M059J (cell line): ENCODE measurements around the gene TM2D1. TPM values are rescaled to one million over a fixed set of nuclear protein-coding genes. Genes with fewer than 3 reads are reported as not detected.
A peak's percentile ranks its signal among the peaks of the same experiment; 100 is the strongest.
"Not testable (repeated sequence)": the region's sequence is repeated elsewhere in the genome, so short reads cannot be mapped to it uniquely, and the experiment has no call there.

ENCODE experiments used
- DNase-seq: peaks from one replicate; pipeline ENCODE4 v3.0.0-alpha.2; 2012; ENCODE audit warnings: low read depth
- total RNA-seq: library from RNA; depleted of rRNA; stranded (reverse); fragments of >200 nt; shearing (Covaris generic); gene quantifications from 2 replicates; pipeline ENCODE4 v1.2.3, GENCODE V29; 2014; rRNA removed

The TM2D1 gene
- 57.3 and 69.8 TPM in 2 replicates for total RNA-seq

DNA sequence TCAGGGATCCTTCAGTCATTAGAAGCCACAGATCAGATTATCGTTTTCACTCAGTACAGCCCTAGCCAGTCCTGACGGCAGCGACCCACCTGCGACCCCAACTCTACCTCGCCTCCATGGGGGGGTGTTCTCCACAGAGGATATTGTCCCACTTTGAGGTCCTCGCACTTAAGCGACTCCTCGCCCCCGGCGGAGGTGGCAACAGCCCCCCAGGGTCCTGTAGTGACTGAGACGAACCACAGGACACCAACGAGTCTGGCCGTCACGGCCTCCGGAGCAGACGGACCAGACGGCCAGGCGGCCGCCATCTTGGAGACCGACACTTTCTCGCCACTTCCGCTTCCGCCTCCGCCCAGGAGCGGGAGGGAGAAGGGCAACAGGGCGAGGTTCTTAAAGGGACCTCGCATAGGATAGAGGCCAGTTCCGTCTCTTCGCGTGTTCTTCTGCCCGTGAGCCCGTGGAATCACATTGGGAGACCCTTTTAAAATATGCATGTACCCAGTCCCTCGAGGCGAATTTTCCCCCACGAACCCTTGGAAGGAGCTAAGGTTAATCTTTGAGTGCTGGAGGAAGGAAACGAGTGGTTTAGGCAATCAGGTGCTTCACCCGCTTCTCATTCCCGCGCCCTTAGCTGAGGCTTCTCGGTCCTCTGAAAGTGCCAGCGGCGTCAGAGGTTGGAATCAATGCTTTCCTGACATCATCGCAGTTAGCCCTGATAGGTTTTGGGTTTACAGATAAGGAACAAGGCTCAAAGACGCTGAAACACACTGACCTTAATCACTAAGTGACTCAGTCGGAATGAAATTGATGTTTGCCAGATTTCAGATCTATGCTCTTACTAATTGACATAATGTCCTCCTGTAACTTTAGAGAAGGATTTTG, at the start of gene TM2D1:
Gene TM2D1 (minus strand): TSS at position 329 of the 882 bp plus-strand sequence. CDS start 21 bp downstream, at position 308.
- DNase-seq = peak; percentile 91

DNA sequence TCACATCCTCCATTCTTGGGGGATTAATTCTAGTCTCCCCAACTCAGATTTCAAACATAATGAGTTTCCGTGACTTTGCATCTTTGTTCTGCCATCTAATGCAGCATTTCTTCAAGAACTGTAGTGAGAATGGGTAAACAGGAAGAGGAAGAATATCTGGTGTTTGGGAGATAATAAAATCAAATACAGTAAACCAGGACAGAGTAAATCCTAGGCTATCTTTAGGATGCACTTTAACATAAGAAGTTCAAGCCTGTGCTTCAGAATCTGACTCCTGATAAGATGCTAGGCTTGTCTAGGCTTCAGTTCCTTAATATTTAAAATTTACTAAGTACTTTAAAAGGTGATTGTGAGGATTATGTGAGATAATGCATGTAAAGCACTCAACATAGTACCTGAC, 45.2 kb upstream of the TM2D1 start:
- DNase-seq = no peak

GRCh38 chr1:61757950-61758349, 33.0 kb upstream of the TM2D1 start:
- DNase-seq = peak; percentile 2

- no peak for DNase-seq
Observed at GRCh38 chr1:61756773-61757172, 31.8 kb upstream of the TM2D1 start.

- DNase-seq = peak; percentile 55
Observed at GRCh38 chr1:61754545-61754944, 29.6 kb upstream of the TM2D1 start.

- DNase-seq = peak; percentile 7
Observed at GRCh38 chr1:61753998-61754508, 29.1 kb upstream of the TM2D1 start.

GRCh38 chr1:61752921-61753389, 28.0 kb upstream of the TM2D1 start:
- DNase-seq = no peak

- DNase-seq = no peak
Observed at GRCh38 chr1:61749574-61749973, 24.6 kb upstream of the TM2D1 start.

DNA sequence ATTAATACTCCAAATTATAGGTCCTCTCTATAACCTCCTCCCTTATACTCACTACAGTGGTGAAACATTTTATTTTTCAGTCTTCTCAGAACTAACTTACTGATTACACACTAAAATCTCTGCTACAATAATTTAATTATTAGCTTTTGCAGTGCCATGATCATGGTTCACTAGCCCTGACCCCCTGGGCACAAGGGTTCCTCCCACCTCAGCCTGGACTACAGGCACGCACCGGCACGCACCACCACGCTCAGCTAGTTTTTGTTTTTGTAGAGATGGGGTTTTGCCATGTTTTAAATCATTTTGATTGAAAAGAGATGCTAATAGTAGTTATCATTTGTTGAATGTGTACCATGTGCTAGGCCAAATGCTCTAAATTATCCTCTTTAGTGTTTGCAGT, 23.6 kb upstream of the TM2D1 start:
- no peak for DNase-seq

GRCh38 chr1:61746813-61747212, 21.9 kb upstream of the TM2D1 start:
- peak; percentile 18 for DNase-seq

GRCh38 chr1:61743716-61744580, 19.0 kb upstream of the TM2D1 start:
- DNase-seq = peak; percentile 45

DNA sequence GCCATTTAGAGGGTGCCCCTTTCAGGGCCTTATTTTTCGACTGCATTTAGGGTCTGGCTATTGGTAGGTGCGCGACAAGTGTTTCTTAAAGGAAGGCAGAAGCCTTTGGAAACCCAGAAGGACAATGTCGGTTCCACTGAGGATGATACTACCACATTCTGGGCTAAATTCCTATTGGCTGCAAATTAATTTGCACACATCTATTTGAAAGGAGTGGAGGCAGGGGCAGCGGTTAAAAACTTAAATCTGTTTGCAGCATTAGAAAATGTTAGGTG, 18.4 kb upstream of the TM2D1 start:
- no peak for DNase-seq

DNA sequence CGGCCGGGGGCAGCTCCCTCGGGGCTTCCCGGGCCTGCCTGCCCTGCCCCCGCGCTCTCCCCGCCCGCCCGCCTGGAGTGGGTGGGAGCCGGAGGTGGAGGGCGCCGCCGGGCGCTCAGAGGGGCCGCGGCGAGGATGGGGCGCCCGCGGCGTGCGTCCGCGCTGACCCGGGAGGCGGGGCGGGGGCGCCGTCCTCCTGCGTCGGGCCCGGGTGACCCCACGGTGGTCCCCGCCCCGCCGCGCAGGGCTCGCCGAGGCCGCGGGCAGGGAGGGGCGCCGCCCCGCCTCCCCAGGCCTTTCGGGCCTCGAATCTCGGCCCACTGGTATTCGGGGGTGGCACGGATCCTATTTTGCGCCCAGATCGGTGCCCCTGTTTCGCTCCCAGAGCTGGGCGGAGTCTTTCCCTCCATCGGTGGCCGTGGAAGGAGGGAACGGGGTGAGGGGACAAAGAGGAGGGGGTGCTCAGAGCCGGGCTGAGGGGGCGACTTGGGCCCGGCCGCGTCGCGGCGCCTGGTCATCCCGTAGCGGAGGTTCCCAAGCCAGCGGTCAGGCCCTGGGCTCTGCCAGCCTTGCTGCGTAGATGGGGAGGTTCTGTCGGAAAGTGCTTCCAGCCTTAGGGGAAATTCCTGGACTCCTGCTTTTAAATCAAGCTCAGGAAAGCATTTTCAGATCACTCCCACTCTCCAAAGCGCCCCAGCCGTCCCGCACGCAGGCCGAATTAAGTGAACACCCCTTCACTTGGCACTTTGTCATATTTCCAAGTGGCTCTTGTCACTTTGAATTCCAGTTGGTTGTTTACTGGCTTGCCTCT, 17.9 kb upstream of the TM2D1 start:
- peak; percentile 74 for DNase-seq

DNA sequence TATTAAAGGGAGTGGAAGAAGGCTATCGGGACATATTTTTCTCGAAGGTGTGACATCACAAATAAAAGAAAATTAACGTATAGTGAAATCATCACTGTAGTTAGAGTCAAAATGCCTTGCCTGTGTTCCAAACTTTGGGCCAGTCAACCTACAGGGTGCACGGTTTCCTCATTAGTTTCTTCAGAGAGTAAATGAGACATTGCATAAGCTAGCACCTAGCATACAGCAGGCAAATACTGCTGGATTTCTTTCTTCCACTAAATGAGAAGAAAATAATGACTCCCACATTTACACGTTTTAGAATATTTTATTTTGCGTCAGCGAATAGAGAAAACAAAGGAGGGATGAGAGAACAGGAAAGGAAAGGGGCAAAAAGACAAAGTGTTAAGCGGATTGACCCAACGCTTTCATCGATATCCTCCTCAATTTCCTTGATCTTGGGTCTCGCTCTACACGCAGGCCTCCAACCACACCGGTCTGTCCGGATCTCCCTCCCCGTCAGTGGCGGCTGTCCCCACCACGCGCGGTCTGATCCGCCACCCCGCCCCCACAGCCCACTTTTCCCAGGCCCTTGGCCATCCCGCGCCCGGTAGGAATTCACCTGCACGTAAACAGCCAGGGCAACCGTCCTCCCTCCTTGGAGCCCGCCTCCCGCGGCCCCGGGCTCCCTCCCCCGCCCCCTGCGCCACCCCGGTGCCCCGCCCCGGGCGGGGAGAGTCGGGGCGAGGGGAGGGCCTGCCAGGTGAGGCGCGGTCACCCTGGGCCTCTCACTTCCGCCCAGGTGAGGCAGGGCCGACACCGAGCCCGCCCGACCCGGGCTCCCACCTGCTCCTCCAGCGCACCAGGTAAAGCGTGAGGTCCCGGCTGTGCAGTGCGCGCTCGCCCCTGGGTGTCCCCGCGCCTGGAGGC, 17.0 kb upstream of the TM2D1 start, which contains the start of gene PATJ:
Gene PATJ (plus strand): TSS at position 770 of the 909 bp plus-strand sequence. CDS start 20,413 bp downstream, outside the sequence.
- DNase-seq = peak; percentile 45

- DNase-seq = no peak
Observed at GRCh38 chr1:61740751-61741700, 16.1 kb upstream of the TM2D1 start.

DNA sequence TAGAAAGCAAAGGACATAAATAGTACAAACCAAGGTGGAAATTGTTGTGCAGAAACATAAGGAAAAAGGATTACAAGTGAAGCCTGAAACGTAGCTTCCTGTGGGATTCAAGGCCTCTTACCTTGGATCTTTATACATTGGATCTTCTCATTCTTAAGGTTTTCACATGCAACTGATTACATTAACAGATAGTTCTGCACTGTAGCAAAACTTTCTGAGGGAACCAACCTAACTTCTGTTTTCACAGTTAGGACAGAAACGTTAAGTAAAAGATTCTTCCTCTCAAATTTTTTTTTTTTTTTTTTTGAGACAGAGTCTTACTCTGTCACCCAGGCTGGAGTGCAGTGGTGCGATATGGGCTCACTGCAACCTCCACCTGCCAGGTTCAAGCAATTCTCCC, 7.8 kb upstream of the TM2D1 start:
- no peak for DNase-seq

GRCh38 chr1:61730679-61731078, 5.7 kb upstream of the TM2D1 start:
- not testable (repeated sequence) for DNase-seq

- DNase-seq = no peak
Observed at GRCh38 chr1:61727544-61727943, 2.6 kb upstream of the TM2D1 start.

DNA sequence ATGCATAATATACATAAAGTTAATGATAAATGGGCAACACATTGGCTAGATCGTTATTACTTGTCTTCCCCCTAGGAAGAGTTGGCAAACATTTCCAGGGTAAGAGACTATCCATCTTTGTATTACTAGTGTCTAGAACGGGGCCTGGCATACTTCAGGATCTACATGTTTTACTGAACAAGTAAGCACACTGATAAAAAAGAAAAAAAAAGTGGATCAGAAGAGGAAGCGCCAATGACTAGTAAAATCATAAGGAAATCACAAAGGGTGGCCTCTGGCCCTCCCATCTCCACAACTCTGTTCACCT, 482 bp downstream of the TM2D1 start:
- DNase-seq = peak; percentile 7
